Measurements from ENCODE around the gene BRIX1.

The BRIX1 gene, protein sequence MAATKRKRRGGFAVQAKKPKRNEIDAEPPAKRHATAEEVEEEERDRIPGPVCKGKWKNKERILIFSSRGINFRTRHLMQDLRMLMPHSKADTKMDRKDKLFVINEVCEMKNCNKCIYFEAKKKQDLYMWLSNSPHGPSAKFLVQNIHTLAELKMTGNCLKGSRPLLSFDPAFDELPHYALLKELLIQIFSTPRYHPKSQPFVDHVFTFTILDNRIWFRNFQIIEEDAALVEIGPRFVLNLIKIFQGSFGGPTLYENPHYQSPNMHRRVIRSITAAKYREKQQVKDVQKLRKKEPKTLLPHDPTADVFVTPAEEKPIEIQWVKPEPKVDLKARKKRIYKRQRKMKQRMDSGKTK

GRCh38 chr5:34915139-34915855 lies at the start of gene BRIX1, which contains the start of gene RAD1:
TSS of gene BRIX1 (plus strand) at chr5:34915711. CDS start at chr5:34915739, 28 bp downstream.
TSS of gene RAD1 (minus strand) at chr5:34915504. CDS start at chr5:34914892, 612 bp downstream.
- peak; percentile 98 for DNase-seq

DNA sequence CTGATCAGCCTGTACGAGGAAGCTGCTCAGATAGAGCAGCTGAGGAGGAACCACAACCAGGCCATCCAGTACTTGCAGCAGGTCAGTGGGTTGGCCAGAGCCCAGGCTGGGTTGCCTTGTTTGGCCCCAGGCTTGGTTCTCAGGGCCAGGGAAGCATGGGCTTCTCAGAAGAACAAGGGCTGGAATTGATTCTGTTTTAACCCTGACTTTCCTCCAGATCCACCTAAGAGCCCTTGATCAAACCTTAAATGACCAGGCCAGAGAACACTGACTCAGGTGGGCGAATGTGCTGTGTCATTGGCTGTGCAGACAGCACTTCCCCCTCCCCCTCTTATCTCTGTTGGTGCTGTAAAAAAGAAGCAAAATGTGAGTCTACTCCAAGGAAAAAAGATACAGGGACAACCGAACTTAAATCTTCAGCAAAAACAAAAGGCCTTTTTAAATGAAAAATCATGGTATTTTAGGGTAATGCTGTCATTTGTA lies 48.5 kb upstream of the BRIX1 start:
- no peak for DNase-seq

DNA sequence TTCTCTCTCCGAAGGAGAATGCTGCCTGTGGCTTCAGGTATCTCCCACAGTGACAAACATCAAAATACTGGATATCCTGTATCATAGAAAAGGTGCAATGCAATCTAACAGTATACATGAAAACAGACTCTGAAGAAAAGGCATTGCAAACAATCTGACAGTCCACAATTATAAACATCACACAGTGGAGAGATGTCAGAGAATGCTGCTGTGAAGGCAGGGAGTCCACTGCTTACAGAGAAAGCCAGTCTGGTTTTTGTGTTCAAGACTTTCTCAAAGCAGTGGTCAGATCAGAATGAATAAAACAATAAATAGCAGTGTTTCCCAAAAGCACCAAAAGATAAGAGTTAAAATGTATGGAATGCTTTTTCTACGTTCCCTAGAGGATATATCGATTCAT lies 47.9 kb upstream of the BRIX1 start:
- DNase-seq: no peak

DNA sequence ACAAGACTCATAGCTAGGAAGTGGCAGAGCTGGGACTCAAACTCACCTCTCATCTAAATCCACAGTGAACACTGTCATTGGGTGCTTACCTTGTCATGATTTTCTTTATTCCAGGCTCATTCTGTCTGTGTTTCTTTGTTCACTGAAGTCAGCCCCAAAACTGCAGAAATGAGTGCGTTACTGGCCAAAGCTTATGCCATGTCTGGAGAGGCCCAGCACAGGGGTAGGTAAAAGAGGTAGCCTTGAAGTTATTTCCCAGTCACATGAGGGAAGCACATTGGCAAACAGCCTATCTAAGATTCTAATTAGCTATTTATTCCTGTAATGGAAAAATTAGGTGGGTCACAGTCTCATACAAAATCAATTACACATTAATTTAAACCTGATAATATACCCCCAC lies 46.7 kb upstream of the BRIX1 start:
- DNase-seq: no peak

- DNase-seq: no peak
Observed at GRCh38 chr5:34869256-34869655, 46.3 kb upstream of the BRIX1 start.

DNA sequence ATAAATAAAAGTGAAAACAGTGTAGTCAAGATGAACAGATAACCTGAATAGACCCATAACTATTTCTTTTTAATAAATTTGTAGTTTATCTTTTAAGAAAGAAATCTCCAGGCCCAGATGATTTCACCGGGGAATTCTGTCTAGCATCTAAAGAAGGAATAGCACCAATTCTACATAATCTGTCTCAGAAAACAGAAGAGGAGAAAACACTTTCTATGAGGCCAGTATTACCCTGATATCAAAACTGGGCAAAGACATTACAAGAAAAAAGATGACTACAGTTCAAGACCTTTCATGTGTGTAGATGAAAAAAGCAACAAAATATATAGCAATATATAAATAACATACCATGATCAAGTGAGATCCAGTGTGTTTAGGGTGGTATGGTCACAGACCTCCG lies 45.1 kb upstream of the BRIX1 start:
- DNase-seq: no peak

DNA sequence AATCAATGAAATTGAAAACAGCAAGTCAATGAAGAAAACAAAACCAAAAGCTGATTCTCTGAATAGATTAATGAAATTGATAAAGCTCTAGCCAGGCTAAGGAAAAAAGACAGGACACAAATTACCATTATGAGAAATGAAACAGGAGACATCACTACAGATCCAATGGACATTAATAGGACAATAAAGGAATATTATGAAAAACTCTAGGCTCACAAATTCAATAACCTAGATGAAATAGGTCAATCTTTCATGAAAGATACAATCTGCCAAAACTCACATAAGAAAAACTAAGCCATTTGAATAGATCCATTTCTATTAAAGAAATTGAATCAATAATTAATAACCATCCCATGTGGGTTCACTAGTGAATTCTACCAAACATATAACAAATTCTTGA lies 39.2 kb upstream of the BRIX1 start:
- DNase-seq: no peak

DNA sequence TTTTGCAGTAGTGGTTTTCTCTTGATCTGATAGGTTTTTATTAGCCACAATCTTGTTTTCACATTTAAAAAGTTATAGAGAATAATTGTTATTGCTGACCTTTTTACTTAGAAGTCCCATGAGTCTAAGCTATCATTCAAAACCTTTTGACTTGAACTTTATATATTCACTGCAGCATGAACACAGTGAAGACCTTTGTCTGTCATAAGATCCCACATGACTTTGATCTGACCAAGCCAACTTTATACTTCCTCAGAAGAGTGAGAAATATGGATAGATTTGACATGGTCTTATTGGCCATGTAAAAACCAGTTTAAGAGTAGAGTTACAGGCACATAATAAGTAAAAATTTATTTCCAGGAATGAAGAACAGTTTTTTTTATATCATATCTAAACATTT lies 34.3 kb upstream of the BRIX1 start:
- no peak for DNase-seq

DNA sequence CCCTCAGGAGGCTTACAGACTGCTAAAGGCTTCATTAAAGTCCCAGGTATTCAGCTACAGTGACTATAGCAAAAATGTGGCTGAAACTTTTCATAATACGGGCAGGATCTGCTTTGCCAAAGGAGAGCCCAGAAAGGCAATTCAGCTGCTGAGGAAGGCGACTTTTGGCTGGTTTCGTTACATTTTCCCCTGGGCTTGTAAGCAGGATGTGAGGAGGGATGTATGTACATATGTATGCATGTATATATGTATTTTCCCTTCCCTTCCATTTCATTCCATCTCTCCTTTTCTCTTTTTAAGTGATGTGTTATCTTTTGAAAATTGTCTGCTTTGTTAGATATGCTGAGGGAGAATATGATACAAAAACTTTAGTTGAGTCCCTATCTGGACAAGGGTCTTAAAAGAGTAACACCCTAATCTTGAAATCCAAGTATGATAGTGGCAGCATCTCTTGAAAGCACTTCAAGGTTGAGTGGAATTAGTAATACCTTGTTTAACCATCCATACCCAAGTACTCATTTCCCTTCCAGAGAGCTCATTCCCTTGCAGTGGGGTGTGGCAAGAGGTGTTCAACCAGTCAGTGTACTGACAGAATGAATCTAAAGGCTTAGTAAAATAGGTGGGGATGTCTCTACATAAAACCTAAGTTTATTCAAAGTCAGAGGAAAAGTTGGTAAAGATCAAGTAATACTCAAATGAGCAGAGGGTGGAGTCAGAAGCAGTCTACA lies 29.0 kb upstream of the BRIX1 start:
- DNase-seq: peak; percentile 1

- no peak for DNase-seq
Observed at GRCh38 chr5:34889394-34889793, 26.1 kb upstream of the BRIX1 start.

DNA sequence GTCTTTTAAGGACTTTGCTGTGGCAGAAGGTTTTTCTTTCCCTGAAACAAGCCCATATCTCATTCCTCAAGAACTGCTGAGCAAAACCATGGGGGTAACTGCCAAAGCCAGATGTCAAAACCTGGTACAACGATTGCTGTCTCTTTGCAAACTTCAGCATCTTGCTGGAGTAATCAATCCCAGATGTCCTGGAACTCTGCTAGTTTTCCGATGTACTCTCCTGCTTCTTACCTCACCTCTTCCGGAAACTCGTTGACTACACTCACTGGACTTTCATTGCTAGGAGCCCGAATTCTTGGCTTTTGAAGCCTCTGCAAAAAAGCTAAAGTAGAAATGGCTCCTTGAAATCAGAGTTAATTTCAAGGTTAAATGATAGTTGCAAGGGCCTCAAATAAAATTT lies 23.5 kb upstream of the BRIX1 start:
- no peak for DNase-seq

DNA sequence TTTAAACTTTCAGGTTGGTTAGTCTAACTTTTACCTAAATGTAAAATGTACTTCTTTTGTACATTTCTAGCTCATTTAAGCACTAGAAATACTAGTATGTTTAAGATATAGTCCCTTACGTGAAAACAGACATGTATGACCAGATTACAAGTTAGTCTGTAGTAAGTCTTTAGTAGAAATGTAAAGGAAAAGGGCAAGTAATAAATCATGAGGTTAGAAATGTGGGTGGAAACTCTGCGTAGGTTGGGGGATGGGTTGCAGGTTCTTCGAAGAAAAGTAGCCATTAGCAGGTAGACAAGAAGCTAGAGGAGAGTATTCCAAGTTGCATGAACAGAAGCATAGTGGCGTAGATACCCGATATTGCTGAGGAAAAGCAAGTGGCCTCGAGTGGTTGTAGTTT lies 23.1 kb upstream of the BRIX1 start:
- no peak for DNase-seq

DNA sequence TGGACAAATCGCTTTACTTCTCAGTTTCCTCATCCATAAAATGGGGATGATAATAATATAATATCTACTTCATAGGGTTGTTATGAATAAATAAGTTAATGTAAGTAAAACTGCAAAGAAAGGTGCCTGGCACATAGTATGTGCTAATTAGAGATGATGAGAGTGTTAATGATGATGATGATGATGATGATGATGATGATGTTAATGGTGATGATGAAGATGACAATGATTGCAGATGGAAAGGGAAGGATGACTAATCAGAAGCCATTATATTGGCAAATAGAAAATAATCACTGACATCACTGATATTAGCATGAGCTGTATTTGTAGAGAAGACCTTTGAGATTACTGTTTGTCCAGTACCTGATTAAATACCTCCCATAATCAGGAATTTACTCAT lies 20.8 kb upstream of the BRIX1 start:
- DNase-seq: no peak

- DNase-seq: no peak
Observed at GRCh38 chr5:34895641-34896419, 19.7 kb upstream of the BRIX1 start.

DNA sequence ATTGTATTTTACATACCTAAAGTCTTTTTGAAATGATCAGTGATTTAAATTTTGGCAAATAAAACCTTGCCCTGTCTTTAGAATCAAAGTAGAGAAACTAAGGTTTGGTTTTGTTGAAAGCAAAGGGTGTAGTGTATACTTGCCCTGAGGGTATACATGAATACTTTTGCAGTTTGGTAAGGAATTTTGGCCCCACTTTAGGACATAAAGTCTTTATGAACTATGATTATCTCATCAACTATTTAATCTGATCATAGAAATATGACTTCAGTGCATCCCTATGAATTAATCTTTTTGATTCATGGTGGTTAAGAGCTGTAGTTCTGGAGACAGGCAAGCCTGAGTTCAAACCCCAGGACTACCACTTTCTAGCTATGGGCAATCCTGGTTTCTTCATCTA lies 17.9 kb upstream of the BRIX1 start:
- DNase-seq: no peak

- peak; percentile 65 for DNase-seq
Observed at GRCh38 chr5:34898258-34898895, 17.1 kb upstream of the BRIX1 start.

- no peak for DNase-seq
Observed at GRCh38 chr5:34899066-34899465, 16.4 kb upstream of the BRIX1 start.

DNA sequence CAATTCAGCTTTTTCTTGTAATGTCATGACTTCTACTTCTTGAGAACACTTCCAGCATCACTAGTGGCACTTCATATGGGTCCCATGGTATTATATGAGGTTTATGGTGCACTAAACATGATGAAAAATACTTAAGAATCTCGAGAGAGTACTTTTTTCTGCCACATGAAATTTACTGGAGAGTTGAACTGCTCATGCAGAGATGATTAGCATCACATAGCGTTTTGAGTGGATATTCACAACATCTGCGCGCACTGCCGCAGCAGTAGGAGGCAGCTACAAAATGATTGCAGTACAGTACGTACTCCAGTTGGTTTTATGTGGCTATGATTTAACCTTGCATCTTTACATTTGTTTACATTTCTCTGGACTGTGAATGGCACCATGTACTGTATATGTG lies 14.9 kb upstream of the BRIX1 start:
- no peak for DNase-seq

DNA sequence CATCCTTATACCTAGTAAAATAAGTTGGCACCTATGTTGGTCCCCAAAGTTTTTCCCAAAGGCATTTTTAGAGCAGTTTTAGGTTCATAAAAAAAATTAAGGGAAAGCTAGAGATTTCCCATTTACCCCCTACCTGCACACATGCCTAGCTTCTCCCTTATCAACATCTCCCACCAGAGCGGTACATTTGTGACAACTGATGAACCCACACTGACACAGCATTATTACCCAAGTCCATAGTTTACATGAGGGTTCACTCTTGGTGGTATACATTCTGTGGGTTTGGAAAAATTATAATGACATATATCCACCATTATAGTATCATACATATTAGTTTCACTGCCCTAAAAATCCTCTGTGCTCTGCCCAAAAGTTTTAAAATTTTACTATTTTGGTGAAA lies 12.3 kb upstream of the BRIX1 start:
- no peak for DNase-seq

GRCh38 chr5:34905564-34905963 lies 9.9 kb upstream of the BRIX1 start:
- DNase-seq: no peak

GRCh38 chr5:34913072-34913471 lies 2.4 kb upstream of the BRIX1 start:
- no peak for DNase-seq

- DNase-seq: peak; percentile 36
Observed at GRCh38 chr5:34914671-34915138, 806 bp upstream of the BRIX1 start.

Data from activated CD4-positive, alpha-beta T cell treated with anti-CD3 and anti-CD28 coated beads, Interleukin-2, Interleukin-6, amounts not matched to agents 100 ng/mL and 50 ng/mL, durations not matched to agents 16 hours and 8 hours (primary cell).